GM11168 (cell line): Measurements from ENCODE around the gene NEURL1.
"Not testable (repeated sequence)": the region's sequence is repeated elsewhere in the genome, so short reads cannot be mapped to it uniquely, and the experiment has no call there.

Experiments
- in situ Hi-C: fragments of 300-500 bp; cut with MboI; formaldehyde crosslinking; loops from one replicate; pipeline ENCODE4 v1.12.0; 2022; ENCODE audit warnings: low sequenced_read_pairs; ENCODE audit not compliant: unreplicated experiment

The NEURL1 gene

DNA sequence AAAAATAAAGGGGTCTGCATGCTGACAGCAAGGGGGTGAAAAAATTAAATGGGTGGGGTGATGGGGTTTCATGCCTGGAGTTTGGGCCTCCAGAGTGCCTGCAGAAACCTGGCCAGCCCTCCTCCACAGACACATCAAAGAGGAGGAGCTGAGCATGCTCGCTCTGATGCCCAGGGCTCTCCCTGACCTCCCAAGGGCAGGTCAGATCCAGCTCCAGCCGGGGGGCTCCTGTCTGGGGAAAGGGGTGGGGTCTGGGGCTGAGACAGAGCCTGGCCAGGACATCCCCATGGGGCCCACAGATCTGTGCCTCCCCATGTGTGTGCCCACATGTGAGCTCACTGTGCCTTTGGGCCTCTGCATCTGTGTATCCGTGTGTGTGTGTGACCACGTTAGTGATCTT, 33.9 kb upstream of the NEURL1 start:
- in situ Hi-C loops, result no loop called here

GRCh38 chr10:103463499-103463898, 30.0 kb upstream of the NEURL1 start:
- in situ Hi-C loops, result no loop called here

DNA sequence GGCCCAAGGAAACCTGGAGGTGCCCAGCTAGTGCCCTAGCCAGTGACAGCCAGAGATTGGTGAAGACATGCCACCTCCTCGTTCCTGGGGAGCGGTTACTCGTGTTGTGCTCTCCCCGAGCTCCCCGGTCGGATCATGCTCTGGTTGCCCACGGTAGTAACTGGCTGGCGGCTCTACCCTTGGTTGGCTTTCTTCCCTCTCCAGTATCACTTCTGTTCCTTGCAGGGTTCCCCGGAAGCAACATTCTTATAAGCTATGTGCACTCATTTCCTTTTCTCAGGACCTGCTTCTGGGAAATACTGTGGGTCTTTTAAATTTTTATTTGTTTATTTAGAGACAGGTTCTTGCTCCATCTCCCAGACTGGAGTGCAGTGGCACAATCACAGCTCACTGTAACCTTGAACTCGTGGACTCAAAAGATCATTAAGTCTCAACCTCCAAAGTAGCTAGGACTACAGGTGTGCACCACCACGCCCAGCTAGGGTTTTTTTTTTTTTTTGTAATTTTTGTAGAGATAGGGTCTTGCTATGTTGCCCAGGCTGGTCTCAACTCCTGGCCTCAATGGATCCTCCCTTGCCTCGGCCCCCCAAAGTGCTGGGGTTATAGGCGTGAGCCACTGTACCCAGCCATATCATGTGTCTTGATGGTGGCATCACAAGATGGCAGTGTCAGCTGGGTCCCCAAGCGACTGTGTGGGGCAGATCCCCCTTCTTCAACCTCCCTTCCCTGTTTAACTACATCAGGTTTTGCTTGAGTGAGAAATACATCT, 27.9 kb upstream of the NEURL1 start:
- in situ Hi-C loops, result no loop called here

GRCh38 chr10:103466734-103467133, 26.8 kb upstream of the NEURL1 start:
- in situ Hi-C loops, result no loop called here

DNA sequence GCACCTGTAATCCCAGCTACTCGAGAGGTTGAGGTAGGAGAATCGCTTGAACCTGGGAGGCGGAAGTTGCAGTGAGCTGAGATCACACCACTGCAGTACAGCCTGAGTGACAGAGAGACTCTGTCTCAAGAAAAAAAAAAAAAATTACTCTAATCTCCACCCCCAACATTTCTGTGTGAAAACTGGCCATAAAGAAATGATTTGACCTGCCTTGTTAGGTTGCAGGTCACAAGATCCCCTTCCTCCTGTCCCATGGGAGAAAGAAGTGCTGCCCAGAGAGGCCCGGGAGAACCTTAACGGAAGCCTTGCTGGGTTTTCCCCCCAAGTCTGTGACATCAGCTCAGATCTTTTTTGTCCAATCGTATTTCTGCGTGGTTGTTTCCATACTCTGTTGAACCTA, 26.1 kb upstream of the NEURL1 start:
- in situ Hi-C loops, result no loop called here

DNA sequence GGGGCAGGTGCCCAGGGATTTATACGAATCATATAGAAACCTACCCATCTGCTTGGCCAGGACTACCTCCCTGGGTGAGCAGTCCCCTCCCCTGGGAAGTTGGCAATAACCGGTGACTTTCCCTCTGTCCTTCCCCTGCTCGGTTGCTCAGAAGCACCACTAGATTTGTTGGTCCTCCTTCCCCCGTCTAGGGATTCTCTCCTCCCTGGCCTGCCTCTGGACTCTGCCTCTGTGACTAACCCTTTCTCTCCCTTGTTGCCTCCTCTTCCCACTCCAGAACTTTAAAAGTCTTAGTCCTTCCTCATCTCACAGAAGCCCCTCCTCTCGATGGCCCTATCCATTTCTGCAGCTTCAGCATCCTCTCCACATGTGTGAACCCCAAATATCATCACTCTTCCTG, 24.3 kb upstream of the NEURL1 start:
- in situ Hi-C loops, result no loop called here

DNA sequence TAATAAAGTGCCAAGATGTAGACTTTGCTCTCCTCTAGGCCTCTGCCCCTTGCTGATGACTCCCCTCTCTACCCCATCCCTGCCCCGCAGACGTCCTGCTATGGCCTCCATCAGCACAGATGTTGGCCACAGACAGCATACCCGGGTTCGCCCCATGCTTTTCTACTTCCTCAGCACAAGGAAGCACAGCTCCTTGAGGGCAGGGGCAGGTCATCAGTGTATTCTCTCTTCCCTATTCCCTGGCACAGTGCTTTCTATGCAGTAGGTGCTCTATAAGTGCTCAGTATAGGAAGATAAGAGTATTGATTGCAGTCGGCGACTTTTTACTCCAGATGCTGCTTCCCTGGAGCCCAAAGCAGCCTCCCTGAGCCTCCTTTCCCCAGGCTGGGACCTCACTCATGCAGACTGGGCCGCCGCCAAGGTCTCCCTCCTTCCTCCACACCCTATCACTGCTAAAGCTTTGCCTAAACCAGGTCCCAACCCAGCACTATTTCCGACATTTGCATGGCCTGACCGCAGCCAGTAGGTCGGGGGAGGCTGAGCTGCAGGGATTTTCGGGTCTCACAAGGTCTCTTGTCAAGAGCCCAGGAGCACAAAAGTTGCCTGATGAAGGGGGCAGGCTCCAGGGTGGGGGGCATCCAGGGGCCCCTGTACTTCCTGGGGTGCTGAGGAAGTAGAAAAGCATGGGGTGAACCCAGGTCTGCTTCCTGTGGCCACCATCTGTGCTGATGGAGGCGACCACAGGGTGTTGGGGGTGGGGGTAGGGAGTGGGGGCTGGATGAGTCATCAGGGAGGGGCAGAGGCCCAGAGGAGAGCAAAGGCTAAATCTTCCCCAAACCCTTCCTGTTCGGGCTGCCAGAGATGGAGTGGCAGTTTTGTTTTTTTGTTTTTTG, 22.5 kb upstream of the NEURL1 start:
- in situ Hi-C loops, result no loop called here

DNA sequence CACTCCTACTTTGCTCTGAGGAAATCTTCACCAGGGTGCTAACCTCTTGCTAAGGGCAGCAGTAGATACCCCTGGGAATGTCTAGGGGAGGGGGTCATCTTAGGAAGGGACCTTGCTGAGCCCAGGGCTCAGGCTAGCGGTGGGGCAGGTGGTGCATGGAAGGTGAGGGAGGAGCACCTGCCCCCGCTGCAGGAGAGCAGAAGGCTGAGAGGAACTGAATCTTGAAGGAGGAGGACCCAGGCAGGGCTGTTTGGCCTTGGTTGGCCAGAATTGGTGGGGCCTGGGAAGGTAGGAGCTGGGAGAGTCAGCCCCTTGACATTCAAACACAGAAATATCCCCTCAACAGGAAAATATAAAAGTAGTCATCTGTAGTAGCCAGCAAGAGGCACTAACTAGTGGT, 21.5 kb upstream of the NEURL1 start:
- in situ Hi-C loops, result no loop called here

DNA sequence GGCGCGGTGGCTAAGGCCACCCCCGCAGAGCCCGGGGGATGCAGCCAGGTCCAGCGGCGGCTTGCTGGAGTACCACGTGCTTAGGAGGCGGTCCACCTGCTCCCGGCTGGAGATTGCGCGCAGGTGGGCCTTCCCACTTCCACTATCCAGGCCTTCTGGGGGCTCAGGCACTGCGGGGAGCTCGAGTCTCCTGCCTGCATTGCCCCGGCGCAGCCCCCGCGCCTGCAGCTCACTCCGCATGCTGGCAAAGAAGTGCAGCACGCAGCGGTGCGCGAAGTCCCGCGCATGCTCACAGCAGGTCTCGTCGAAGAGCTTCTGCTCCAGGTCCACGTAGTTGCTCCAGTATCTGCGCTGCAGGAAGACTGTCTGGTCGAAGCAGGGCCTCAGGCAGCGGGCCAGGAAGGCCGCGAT, 20.2 kb upstream of the NEURL1 start:
- in situ Hi-C loops, result no loop called here

- in situ Hi-C loops, result no loop called here
These were observed 19.4 kb upstream of the NEURL1 start for GRCh38 chr10:103474077-103474476.

GRCh38 chr10:103475437-103475836, 18.1 kb upstream of the NEURL1 start:
- in situ Hi-C loops, result no loop called here

GRCh38 chr10:103476046-103476768, 17.3 kb upstream of the NEURL1 start:
- in situ Hi-C loops, result no loop called here

DNA sequence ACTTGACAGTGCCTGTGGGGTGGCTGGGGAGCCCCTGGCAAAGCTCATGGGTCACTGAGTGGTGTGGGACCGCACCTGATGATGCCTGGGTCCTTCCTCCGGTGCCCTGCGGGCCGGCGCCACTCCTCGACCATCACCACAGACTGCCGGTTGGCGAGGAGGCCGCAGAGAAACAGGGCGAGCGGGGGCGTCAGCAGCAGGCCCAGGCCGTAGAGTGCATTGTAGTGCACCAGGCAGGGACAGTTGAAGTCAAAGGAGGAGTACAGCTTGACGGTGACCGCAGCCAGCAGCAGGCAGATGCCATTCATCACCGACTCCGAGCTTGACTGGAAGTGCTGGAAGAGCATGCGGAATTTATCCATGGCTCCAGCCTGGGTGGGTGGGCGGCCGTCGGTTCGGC, 14.8 kb upstream of the NEURL1 start:
- in situ Hi-C loops, result no loop called here

DNA sequence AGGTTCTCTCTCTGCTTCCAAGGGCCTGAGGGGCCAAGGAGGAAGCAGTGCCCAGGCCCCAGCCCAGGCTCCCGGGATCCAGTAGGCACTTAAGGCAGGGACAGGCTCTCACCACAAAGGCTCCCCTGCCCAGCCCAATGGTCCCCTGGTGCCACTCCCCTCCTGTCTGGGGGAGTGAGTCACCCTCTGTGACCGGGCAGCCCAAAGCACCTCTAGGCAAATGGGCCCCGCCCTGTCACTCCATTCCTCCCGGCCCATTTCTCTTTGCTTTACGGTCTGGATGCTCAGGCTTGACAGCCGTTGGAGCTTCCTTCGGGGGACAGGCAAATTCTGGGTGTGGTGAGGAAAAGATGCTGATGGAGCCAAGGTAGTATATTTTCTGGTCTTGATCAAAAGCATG, 14.4 kb upstream of the NEURL1 start, which contains the start of gene CALHM3:
Gene CALHM3 (minus strand): TSS at position 106 of the 400 bp plus-strand sequence. CDS start 208 bp downstream, outside the sequence.
- in situ Hi-C loops, result no loop called here

DNA sequence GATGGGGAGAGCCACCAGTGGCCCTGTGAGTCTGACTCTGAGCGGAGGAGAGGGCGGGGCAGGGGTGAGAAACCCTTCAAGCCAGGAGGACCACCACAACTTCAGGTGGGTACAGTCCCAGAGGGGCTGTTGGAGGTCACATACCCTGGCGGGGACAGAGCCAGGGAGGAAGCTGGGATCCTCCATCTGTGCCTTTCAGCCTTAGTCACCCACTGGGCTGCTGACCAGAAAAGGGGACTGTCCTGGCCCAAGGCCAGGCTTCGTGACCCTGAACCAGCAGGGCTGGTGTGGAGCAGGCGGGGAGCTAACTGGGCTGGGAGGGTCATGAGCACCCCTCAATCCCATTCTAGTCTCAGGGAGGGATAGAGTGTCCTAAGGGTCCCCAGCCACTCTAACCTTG, 13.0 kb upstream of the NEURL1 start:
- in situ Hi-C loops, result loop anchor here (5.0 kb wide), 1 partner anchor 63 kb away; no protein-coding TSS in a partner anchor

DNA sequence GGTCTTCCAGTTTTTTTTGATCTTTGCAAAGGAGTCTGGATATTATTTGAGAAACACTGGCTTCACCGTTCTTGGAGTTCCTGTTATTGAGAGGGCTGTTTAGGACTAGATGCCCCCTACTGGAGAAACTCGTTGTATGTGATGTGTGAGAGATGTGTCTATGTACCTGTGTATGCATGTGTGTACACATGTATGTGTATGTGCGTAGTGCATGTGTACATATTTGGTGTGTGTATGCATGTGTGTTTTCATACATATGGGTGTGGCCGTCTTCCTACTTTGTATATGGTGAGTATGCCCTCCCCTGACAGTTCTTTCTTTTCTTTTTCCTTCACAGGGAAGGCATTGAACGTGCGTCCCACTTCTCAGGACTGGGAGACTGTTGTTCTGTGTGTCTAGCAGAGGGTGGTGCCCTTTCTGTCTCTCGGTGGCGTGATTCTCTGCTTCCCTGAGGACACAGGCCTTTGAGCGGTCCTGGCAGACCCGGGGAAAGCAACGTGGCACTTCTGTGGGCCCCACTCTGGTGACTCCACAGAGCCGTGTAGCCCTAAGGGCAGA, 11.5 kb upstream of the NEURL1 start:
- in situ Hi-C loops, result loop anchor here (5.0 kb wide), 1 partner anchor 65 kb away; no protein-coding TSS in a partner anchor

DNA sequence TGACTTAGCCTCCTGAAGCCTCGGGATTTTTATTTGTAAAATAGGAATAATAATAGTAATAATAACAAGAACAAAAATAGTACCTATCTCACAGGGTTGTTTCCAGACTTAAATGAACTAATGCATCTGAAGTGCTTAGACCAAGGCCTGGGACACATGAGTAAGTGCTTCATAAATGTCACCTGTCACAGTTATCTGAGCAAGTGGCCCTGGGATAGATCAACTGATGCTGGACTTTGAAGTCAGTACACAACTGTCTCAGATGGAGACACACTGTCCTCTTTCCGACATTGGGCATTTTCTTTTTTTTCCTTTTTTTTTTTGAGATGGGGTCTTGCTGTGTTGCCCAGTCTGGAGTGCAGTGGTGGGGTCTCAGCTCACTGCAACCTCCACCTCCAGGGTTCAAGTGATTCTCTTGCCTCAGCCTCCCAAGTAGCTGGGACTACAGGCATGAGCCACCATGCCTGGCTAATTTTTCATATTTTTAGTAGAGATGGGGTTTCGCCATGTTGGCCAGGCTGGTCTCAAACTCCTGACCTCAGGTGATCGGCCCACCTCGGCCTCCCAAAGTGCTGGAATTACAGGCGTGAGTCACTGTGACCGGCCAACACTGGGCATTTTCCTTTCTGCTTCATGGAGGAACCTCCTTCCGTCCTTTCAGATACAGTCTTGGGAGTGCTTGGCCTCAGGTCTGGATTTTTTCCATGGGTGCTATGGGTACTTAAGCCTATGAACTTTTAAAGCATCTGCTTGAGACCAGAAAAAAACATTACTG, 6.7 kb upstream of the NEURL1 start:
- in situ Hi-C loops, result not testable (repeated sequence)

- in situ Hi-C loops, result no loop called here
These were observed 6.1 kb upstream of the NEURL1 start for GRCh38 chr10:103487410-103487708.

GRCh38 chr10:103490986-103491314, 2.6 kb upstream of the NEURL1 start:
- in situ Hi-C loops, result no loop called here
